Progenitor cell of endocrine pancreas (in vitro differentiated cells): ENCODE results near the gene HAP1. TPM values are rescaled to one million over a fixed set of nuclear protein-coding genes. Genes with fewer than 3 reads are reported as not detected.

Experiments
- DNase-seq: peaks from one replicate; pipeline ENCODE4 v3.0.0; 2021; ENCODE audit warnings: low spot score; ENCODE audit not compliant: unreplicated experiment
- H3K27ac Mint-ChIP-seq: 2 replicates; pipeline ENCODE4 v1.8.0; 2021; ENCODE audit warnings: mild to moderate bottlenecking, moderate library complexity, mixed read lengths
- H3K27me3 Mint-ChIP-seq: 2 replicates; pipeline ENCODE4 v1.8.0; 2021; ENCODE audit warnings: mixed read lengths
- H3K36me3 Mint-ChIP-seq: 2 replicates; pipeline ENCODE4 v1.8.0; 2022; ENCODE audit warnings: mixed read lengths; ENCODE audit not compliant: insufficient read depth
- H3K4me1 Mint-ChIP-seq: 2 replicates; pipeline ENCODE4 v1.8.0; 2021; ENCODE audit warnings: low read depth, mixed read lengths
- H3K4me3 Mint-ChIP-seq: 2 replicates; pipeline ENCODE4 v1.8.0; 2021; ENCODE audit warnings: low read depth, mild to moderate bottlenecking, moderate library complexity, mixed read lengths
- H3K9me3 Mint-ChIP-seq: 2 replicates; pipeline ENCODE4 v1.8.0; 2021; ENCODE audit warnings: low read depth, mixed read lengths
- total RNA-seq: library from RNA; stranded (reverse); gene quantifications from 2 replicates; pipeline ENCODE4 v1.2.1, GENCODE V29; 2021
- TF ChIP-seq, protein P1 (sequence below): fragments of 200-600 bp; sonication (generic); IDR thresholded peaks from one replicate; pipeline ENCODE4 v1.5.0; 2021; ENCODE audit warnings: antibody characterized with exemption, mild to moderate bottlenecking; ENCODE audit not compliant: unreplicated experiment

The HAP1 gene
- total RNA-seq, 1 donor from 2014 or later, result 13.7 TPM

DNA sequence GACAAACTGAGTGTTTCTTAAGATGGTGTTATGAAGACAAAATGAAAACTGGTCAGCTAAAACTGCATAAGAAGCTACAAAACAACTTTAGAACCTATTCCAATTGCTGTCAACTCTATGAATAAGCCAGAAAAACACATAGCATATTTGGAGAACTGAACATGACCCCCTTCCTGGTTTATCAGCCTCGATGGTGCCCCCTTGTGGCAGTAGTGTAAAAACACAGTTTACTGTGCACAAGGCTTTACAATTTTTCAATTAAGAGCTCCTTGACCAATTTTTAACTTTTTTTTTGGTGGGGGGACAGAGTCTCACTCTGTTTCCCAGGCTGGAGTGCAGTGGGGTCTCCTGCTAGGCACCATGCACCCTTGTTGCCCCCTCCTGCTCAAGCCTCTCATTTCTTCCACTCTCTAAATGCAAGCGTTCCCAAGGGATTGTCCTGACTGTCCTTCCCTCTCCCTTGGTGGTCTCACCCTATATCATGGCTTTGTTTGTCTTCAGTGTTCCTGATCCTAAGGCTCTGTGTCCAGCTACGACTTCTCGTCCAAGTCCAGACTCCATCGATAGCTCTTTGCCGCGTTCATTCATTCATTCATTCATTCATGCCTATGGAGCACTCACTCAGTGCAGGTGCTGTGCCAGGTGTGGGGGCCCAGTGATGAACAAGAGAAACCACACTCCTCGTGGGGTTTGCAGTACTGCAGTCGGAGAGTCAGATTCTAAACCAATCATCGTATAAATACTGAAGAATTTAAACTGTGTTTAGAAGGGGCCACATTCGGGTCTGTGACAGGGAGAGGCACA, 38.3 kb downstream of the HAP1 start:
- Mint-ChIP-seq H3K4me1 (peaks cover under 1% of the 10 kb centered on the region), H3K36me3 (peaks cover 17% of the 10 kb centered on the region), H3K27me3 (no peaks in the 10 kb centered on the region), H3K27ac (peak overlapping the region; percentile 25), H3K9me3 (no peaks in the 10 kb centered on the region), H3K4me3 (no peak overlapping the region)
- peak; percentile 50 for DNase-seq
- TF ChIP-seq, protein P1, sequence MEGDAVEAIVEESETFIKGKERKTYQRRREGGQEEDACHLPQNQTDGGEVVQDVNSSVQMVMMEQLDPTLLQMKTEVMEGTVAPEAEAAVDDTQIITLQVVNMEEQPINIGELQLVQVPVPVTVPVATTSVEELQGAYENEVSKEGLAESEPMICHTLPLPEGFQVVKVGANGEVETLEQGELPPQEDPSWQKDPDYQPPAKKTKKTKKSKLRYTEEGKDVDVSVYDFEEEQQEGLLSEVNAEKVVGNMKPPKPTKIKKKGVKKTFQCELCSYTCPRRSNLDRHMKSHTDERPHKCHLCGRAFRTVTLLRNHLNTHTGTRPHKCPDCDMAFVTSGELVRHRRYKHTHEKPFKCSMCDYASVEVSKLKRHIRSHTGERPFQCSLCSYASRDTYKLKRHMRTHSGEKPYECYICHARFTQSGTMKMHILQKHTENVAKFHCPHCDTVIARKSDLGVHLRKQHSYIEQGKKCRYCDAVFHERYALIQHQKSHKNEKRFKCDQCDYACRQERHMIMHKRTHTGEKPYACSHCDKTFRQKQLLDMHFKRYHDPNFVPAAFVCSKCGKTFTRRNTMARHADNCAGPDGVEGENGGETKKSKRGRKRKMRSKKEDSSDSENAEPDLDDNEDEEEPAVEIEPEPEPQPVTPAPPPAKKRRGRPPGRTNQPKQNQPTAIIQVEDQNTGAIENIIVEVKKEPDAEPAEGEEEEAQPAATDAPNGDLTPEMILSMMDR, result peak; percentile 89

DNA sequence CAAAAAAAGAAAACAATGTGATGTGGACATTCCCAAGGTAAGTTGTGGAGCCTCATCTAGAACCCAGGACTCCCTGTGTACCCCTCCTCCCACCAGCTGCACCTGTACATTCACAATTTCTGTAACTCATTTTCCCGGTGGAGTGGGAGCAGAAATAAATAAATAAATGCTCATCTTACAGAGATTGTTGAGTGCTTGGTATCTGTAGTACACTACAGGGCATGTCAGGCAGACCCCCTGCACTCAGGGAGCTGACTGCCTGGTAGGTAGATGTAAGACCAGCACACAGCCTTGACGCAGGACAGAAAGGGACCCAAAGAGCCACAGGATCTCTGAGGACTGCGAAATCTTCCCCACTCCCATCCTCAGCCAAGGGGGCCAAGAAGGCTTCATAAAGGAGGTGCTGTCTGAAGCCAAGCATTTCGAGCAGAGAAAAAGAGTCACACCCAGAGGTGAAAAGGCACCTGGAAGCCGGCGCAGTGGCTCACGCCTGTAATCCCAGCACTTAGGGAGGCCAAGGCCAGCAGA, 39.2 kb downstream of the HAP1 start:
- Mint-ChIP-seq H3K4me3 (no peak overlapping the region), H3K9me3 (no peaks in the 10 kb centered on the region), H3K27ac (no peak overlapping the region), H3K4me1 (peaks cover 2% of the 10 kb centered on the region), H3K27me3 (no peaks in the 10 kb centered on the region), H3K36me3 (peaks cover 24% of the 10 kb centered on the region)
- TF ChIP-seq, protein P1, result no peak
- no peak for DNase-seq

DNA sequence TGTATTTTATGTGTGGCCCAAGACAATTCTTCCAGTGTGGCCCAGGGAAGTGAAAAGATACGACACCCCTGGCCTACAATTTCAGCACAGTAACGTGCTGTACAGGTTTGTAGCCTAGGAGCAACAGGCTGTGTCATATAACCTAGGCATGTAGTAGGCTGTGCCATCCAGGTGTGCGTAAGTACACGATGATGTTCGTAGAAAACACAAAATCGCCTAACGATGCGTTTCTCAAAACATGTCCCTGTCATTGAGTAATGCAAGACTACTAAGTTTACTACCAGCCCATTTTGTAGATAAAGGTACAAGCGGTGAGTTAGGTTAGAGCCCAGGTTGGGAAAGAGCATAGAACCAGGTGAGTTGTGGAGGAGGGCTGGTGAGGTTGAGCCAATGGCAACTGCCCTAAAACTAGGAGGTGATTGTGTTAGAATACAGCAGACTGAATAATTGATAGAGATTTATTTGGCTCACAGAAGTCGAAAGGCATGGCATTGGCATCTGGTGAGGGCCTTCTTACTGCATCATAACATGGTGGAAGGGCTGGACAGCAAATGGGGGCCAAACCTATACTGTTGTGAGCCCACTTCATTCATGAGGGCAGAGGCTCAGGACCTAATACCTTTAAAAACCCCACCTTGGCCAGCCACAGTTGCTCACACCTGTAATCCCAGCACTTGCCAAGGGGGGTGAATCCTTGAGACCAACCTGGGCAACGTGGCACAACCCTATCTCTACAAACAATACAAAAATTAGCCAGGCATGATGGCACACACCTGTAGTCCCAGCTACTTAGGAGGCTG, 41.5 kb downstream of the HAP1 start:
- no peak for DNase-seq
- TF ChIP-seq, protein P1, result no peak
- Mint-ChIP-seq H3K4me1 (peaks cover 11% of the 10 kb centered on the region), H3K36me3 (peaks cover 30% of the 10 kb centered on the region), H3K27me3 (no peaks in the 10 kb centered on the region), H3K9me3 (no peaks in the 10 kb centered on the region), H3K27ac (peak overlapping the region; percentile 81), H3K4me3 (no peak overlapping the region)

DNA sequence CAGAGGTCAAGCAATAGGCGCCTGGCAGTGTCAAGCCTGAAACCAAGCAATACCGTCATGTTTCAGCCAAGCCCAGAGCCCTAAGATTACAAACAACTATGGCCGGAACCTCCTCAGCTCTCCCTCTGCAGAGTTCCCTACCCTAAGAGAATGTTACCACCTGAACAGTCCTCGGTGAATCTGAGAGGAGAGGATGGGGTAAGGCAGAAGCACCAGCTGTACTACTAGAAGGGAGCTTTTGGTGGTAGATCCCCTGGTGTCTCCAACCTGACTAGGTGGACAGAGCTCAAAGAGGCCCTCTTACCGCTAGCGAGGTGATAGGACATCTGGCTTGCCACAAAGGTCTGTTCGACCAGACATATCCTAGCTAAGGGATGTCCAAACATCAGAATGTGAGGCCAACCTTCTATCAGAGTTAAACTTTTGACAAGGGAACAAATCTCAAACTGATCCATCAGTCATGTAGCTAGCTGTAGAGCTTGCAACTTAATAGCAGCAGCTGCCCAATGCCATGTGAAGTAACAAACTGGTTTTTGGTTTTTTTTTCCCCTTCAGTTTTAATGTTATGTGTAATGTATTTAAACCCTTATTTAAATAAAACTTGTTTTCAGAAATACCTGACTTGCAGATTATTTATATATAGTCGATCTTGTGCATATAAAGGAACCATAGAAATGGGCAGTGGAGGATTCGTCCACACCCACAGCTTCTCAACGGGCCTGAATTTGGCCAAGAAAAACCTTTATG, 43.2 kb downstream of the HAP1 start:
- TF ChIP-seq, protein P1, result no peak
- Mint-ChIP-seq H3K4me1 (peaks cover 14% of the 10 kb centered on the region), H3K9me3 (no peaks in the 10 kb centered on the region), H3K27me3 (no peaks in the 10 kb centered on the region), H3K36me3 (peaks cover 30% of the 10 kb centered on the region), H3K27ac (peak overlapping the region; percentile 100), H3K4me3 (peak overlapping the region; percentile 97)
- no peak for DNase-seq

DNA sequence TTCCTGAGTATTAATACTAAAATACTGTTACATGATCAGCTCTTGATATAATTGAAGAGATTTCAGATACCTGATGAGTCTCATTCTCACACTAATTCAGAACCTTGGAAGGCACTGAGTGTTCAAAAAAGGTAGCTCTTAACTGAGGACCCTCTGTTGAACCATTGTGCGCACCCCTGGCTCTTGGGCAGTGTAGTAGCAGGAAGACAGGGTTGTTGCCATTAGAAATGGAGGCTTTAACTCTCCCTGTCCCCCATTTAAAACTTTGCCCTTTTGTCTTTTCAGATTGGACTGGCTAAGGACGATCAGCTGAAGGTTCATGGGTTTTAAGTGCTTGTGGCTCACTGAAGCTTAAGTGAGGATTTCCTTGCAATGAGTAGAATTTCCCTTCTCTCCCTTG, 43.9 kb downstream of the HAP1 start:
- H3K27me3 Mint-ChIP-seq, result no peaks in the 10 kb centered on the region
- TF ChIP-seq, protein P1, result no peak
- no peak for DNase-seq

More for the DNA sequence above, 43.9 kb downstream of the HAP1 start:
- peak overlapping the region; percentile 100 for H3K27ac Mint-ChIP-seq
- peaks cover 14% of the 10 kb centered on the region for H3K4me1 Mint-ChIP-seq
- peak overlapping the region; percentile 97 for H3K4me3 Mint-ChIP-seq
- H3K9me3 Mint-ChIP-seq, result no peaks in the 10 kb centered on the region
- H3K36me3 Mint-ChIP-seq, result peaks cover 28% of the 10 kb centered on the region
